Measurements from ENCODE around the gene LARP1B.

DNA sequence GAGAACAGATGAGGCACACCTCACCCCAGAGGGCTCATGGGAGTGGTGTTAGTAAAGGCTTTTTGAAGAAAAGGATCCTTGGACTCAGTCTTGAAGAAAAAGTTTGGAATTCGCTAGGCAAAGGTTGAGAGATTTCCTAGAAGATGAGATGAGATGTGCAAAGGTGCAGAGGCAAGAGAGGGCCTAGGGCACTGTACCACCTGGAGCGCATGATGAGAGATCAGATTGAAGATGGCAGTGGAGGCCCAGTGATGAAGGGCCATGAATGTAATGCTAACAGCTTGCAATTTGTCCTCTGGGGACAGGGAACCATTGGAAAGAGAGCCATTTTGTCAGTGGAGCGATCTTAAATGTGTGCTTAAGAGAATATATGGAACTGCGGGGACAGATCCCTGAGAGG lies 181.5 kb downstream of the LARP1B start:
- TF ChIP-seq, protein P1, sequence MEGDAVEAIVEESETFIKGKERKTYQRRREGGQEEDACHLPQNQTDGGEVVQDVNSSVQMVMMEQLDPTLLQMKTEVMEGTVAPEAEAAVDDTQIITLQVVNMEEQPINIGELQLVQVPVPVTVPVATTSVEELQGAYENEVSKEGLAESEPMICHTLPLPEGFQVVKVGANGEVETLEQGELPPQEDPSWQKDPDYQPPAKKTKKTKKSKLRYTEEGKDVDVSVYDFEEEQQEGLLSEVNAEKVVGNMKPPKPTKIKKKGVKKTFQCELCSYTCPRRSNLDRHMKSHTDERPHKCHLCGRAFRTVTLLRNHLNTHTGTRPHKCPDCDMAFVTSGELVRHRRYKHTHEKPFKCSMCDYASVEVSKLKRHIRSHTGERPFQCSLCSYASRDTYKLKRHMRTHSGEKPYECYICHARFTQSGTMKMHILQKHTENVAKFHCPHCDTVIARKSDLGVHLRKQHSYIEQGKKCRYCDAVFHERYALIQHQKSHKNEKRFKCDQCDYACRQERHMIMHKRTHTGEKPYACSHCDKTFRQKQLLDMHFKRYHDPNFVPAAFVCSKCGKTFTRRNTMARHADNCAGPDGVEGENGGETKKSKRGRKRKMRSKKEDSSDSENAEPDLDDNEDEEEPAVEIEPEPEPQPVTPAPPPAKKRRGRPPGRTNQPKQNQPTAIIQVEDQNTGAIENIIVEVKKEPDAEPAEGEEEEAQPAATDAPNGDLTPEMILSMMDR (conservative IDR thresholded peaks at IDR 0.05), result no peak
- no peak for TF ChIP-seq ZFX (IDR thresholded peaks at IDR 0.05)
